HTR-8/SVneo (cell line): Measurements from ENCODE around the gene RAB36.

Experiments used
- DNase-seq: peaks from one replicate; pipeline ENCODE4 v3.0.0; 2011; ENCODE audit warnings: low spot score, mixed read lengths; ENCODE audit not compliant: insufficient read length
- FAIRE-seq: peaks from 2 replicates; lab custom pipeline; 2011; peaks lifted over from hg19 to GRCh38; lab: Jason Lieb, UNC

The RAB36 gene

DNA sequence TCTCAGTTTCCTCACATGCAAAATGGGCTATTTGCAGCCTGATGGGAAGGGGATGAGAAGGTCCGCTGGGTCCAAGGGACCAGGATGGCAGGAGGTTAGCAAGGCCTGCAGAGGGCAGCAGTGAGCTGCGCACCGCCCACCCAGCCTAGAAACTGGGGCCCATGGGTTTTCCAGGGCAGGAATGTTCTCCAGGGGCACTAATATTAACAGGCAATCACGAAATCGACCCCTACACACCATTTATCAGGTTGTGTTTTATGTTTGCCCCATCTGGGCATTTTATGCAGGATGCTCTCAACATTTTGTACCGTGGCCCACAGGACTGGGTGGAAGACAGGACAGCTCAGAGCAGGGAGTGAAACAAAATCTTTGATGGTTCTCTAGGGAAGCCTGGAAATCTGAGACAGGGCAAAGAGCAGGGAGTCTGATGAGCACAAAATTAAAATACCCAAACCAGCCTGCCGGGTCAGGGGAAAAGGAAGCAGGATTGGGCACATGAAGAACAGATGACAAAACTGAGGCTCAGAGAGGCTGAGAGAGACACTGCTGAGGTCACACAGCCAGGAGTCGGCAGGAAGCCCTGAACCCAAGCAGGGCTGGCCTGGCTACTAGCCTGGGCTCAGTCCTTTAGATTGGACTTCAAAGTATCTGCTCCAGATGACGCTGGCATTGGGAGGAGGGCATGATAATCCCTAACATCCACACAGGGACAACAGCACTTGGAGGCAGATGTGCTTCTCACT is 33.4 kb downstream of the RAB36 start:
- FAIRE-seq (no peak), DNase-seq (peak; percentile 59)

DNA sequence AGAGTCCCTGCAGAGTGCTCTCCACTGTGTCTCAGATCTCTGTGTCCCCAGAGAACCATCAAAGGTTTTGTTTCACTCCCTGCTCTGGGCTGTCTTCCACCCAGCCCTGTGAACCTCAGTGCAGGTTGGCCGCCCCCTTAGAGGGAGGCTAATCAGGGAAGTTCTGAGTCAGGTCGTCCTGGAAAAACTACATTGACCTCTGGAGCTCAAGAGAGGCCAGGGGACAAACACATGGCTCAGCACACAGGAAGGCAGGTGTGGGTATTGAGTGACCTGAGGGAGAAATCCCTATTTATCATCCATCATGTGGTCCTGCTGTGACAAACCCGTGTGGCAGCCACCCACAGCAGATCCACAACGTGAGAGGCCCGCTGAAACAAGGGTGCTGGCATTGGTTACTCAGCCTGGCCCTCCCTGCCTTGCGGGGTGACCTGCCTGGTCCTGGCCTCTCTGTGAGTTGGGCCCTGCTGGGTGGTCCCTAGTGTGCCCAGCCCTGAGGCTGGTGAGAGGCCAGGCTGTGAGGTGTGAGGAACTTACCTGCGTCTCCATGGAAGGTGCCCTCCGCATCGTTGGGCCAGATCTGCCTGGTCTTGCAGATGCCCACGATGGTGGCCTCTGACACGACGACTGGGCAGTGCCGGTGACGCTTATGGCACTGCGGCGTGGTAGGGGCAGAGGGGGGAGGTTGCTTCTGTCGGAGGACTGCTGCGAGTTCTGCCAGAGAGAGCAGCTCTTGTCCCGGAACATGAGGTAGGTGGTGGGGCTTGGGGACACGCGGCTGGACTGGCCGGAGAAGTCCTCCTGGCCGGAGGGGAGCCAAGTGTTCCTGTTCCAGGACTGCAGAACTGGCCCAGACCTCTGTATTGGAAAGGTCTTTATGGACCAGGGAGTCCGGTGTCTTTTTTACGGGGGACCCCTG is 34.4 kb downstream of the RAB36 start:
- DNase-seq: no peak

DNA sequence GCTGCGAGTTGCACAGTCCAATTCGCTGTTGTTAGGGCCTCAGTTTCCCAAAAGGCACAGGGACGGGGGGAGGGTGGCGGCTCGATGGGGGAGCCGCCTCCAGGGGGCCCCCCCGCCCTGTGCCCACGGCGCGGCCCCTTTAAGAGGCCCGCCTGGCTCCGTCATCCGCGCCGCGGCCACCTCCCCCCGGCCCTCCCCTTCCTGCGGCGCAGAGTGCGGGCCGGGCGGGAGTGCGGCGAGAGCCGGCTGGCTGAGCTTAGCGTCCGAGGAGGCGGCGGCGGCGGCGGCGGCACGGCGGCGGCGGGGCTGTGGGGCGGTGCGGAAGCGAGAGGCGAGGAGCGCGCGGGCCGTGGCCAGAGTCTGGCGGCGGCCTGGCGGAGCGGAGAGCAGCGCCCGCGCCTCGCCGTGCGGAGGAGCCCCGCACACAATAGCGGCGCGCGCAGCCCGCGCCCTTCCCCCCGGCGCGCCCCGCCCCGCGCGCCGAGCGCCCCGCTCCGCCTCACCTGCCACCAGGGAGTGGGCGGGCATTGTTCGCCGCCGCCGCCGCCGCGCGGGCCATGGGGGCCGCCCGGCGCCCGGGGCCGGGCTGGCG is 35.1 kb downstream of the RAB36 start, which contains the start of gene BCR:
TSS of gene BCR (plus strand) at position 209 of the 592 bp plus-strand sequence. CDS start 452 bp downstream, outside the sequence.
- DNase-seq (peak; percentile 31), FAIRE-seq (no peak)

More for the DNA sequence above, 34.4 kb downstream of the RAB36 start:
- FAIRE-seq: no peak

DNA sequence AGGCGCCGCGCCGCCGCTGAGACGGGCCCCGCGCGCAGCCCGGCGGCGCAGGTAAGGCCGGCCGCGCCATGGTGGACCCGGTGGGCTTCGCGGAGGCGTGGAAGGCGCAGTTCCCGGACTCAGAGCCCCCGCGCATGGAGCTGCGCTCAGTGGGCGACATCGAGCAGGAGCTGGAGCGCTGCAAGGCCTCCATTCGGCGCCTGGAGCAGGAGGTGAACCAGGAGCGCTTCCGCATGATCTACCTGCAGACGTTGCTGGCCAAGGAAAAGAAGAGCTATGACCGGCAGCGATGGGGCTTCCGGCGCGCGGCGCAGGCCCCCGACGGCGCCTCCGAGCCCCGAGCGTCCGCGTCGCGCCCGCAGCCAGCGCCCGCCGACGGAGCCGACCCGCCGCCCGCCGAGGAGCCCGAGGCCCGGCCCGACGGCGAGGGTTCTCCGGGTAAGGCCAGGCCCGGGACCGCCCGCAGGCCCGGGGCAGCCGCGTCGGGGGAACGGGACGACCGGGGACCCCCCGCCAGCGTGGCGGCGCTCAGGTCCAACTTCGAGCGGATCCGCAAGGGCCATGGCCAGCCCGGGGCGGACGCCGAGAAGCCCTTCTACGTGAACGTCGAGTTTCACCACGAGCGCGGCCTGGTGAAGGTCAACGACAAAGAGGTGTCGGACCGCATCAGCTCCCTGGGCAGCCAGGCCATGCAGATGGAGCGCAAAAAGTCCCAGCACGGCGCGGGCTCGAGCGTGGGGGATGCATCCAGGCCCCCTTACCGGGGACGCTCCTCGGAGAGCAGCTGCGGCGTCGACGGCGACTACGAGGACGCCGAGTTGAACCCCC is 35.8 kb downstream of the RAB36 start:
- FAIRE-seq (no peak), DNase-seq (no peak)

DNA sequence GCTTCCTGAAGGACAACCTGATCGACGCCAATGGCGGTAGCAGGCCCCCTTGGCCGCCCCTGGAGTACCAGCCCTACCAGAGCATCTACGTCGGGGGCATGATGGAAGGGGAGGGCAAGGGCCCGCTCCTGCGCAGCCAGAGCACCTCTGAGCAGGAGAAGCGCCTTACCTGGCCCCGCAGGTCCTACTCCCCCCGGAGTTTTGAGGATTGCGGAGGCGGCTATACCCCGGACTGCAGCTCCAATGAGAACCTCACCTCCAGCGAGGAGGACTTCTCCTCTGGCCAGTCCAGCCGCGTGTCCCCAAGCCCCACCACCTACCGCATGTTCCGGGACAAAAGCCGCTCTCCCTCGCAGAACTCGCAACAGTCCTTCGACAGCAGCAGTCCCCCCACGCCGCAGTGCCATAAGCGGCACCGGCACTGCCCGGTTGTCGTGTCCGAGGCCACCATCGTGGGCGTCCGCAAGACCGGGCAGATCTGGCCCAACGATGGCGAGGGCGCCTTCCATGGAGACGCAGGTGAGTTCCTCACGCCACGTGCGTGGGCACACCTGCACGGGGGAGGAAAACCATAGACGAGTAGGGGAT is 36.5 kb downstream of the RAB36 start:
- FAIRE-seq: no peak
- DNase-seq: no peak

DNA sequence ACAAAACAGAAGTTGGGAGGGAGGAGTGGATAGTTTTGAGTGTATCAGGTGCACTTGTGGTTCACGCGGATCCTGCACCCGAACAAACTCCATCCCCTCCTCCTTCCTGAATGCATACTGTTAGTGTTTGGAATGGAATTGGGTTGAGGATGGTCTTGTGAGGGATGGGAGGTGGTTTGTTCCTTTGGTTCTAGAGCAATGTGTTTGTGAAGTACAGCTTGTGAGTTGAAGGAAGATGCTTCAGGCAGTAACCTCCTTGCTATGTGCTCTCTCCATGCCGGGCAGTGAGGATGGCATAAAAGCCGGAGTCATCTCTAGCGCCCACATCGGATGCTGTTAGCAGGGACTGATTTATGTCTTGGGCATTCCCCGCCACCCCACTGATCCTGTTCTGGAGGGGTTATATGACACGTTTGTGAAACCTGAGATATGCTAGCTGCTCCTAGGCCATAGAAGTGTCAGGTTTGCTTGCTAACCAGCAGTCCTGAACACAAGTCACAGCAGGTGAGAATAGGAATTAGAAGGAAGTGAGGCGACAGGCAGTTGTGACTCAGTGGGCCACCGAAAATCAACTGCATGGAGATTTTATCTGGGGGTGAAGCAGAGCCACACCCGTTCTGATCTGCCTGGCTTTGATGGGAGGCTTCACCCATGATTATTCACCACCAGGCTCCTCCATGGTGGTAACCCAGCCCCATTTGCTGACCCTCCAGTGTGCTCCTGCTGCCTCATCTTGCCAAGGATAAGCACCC is 37.2 kb downstream of the RAB36 start:
- DNase-seq: peak; percentile 73
- no peak for FAIRE-seq

DNA sequence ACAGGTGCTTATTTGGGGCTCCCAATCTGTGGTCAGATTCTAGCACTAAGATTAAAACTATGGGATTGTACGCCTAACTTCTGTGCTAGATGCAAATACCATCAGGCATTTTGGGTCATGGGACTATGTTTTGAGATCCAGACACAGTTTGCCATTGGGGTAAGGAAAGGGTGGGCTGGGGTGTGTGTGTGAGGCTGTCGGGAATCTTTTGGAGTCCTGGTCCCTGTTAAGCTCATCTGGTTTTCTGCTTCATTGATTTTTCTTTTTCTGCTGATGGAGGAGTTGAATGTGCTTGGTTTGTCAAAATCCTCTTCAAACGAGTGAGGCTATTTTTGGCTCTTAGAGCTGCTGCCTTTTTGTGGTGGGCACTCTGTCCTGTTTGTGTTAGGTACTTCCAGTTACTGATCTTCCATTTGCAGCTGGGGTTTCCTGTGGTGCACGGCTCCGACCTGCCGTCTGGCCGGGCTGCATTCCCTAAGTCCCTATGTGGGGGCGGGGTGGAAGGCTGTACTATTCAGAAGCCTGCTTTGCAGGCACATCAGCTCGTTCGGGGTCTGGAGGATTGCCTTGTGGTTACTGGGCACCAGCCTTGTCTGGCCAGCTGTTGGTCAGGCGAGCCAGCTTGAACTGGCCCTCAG is 37.9 kb downstream of the RAB36 start:
- DNase-seq: no peak
- FAIRE-seq: no peak

DNA sequence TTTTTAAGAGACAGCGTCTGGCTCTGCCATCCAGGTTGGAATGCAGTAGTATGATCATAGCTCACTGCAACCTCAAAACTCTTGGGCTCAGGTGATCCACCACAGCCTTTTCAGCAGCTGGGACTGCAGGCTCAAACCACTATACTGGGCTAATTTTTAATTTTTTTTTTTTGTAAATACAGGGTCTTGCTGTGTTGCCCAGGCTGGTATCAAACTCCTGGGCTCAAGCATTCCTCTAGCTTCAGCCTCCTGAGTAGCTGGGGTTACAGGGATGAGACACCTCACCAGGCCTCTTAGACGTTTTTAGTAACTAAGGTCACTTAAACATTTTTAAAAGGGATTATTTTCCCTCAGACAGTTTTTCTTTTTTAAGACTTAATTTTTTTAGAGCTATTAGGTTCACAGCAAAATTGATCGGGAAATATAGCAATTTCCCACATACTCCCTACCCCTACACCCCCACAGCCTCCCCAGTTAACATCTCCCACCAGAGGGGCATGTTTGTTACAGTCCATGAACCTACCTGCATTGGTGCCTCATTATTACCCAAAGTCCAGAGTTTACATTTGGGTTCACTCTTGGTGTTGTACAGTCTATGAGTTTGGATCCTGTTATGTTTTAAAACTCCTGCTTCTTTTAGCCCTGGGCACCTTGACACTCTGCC is 39.0 kb downstream of the RAB36 start:
- FAIRE-seq: no peak
- DNase-seq: no peak

DNA sequence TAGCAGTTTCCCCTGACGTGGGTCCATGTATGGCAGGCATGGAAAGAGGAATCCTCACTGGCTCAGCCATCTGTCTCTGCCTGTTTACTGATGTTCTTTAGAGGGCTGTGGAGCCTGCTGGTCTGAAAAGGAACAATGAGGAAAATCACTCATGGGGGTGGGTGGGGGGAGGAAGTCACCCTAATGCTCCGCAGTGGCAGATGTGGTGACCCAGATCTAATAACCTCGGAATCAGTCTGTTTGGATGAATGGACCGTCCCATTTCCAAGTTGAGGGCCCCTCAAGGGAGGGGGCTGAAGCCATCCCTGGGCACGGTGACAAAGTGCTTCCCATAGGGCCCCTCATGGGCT is 39.5 kb downstream of the RAB36 start:
- no peak for DNase-seq
- no peak for FAIRE-seq

DNA sequence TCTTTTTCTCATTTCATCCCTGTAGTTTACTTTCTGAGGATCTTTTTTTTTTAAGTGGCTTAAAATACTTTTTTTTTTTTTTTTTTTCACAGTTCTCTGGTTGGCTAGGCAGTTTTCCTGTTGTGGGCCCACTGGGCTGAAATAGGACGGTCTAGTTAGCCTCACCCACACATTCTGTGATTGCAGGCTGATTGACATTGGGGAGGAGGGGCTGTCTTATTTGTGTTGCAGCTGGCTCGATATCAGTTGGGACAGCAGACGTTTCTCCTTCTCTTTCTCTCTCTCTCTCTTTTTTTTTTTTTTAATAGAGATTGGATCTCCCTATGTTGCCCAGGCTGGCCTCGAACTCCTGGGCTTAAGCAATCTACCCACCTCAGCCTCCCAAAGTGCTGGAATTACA is 41.9 kb downstream of the RAB36 start:
- no peak for DNase-seq
- FAIRE-seq: no peak

DNA sequence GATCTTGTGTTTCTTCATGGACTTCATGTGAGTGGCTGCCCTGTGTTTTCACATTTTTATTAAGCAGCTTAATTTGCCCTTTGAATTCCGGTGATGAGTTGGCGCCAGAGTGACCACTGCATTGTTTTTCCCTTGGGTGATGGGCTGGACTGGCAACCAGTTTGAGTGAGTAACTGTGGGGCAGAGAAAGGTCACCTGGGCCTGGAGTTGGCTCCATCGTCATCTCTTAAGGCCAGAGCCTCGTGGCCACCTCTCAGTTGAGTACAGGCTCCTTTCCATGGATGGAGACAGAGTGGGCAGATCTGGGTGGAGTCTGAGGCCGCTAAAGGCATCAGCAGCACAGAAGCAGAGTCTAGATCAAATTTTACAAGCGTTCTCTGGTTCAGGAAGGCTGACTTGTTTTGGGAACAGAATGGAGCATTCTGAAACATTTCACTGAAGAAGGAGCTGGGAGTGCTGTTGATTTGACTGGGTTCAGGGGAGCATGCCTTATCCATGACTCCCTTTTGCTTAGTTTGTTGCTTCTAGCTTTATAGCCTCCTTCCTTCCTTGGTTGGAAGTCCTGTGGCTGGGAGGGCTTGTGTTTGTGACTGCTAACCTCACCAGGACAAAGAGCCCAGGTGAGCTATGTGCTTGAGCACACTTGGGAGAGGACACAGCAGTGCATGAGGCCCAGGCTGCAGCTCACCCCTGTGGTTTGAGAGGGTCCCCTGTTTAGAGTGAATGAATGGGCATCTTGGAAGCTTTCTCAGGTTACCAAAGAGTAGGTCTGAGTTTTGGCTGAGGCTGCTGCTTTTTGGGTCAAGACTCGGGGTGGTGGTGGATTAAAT is 42.8 kb downstream of the RAB36 start:
- DNase-seq (no peak), FAIRE-seq (no peak)

DNA sequence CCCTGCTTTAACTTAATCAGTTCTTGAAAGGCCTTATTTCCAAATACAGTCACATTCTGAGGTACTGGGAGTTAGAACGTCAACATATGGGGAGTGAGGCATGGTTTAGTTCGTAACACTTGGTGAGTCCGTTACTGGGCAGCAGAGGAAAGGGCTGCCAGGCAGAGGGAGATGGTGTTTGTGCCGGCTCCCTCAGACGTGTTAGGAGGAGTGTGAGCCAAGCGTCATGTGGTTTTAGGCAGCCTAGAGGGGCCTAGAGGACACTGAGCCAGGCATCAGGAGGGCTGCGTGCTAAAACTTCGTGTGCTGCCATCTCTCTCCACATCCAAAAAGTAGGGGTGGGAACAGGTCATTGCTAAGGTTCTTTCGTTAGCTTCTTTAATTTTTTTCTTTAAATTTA is 45.2 kb downstream of the RAB36 start:
- DNase-seq (no peak), FAIRE-seq (no peak)

DNA sequence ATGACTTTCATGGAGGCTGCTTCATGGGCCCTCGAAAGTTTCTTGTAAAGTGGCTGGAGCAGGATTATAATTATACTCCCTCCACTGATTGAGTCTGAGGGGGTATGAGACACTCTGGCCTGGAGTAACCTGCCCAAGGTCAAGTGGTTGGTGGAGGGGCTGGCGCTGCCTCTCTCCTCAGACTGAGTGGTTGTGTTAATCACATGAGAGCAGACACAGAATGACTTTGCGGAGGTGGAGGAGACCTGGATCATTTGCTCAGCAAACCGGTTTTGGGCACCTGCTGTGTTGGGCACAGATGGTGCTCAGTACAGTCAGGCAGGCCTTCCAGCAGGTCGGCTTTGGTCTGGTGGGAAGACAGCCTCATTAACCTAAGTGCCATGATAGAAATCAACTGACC is 46.9 kb downstream of the RAB36 start:
- DNase-seq (no peak), FAIRE-seq (no peak)

DNA sequence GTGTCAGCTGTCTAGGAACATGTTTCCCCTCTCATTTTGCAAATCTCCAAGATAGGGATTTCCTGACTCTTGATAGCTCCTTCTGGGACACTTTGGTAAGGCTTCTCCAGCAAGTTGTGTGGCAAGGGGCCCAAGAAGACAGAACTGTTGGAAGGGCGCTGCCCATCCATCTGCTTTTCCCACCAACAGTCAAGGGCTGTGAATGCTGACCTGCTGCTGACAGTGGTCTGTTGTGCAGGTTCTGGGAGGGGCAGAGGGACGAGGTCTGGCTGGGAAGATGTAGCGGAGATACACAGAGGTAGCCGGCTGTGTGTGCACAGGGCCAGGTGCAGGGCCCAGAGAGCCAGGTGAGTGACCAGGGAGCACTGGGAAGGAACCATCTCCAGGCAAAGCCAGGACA is 47.3 kb downstream of the RAB36 start:
- no peak for DNase-seq
- FAIRE-seq: no peak

DNA sequence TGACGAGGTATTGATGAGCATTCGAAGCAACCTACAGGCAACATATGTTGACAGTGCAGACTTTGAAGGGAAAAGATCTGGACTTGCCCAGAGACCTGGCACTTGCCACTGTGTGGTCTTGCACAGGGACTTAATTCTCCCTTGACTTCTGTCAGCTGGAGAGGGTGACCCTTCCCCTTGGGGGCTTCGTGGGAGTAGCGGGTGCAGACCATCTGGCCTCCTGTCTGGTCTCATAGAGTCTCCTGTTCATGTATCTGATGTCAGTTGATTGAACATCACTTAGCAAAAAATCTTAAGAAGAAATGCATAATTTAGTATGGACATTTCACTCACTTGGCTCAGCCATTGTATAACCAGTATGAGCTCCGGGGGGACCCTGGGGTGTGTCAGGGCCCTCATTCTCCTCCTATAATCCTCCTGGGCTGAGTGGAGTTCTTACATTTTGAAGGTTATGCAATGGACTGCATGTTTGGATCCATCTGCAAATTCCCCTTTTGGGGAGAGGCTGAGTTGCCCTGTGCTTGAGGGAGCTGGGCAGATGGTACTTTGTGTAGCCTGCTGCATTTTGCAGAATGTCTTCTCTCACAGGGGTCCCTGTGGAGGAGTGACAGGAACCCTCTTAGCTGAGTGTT is 48.0 kb downstream of the RAB36 start:
- DNase-seq (no peak), FAIRE-seq (no peak)

DNA sequence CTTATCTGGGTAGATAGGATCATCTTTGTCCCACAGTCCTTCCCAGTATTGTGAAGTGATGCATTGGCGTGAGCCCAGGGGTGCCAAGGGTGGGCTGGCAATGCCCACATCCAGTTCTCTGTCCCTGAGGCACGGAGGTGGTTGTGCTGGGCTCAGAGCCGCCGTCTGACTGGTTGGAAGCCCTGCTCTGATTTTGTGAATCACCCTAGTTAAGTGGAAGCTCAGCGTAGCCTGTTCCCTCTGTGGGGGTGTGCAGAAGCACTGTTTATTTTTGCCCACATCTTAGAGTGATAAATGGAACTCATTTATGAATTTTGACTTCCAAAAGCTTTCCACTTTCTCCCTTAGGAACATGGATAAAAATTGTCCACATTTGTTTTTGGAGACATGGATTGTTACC is 48.6 kb downstream of the RAB36 start:
- DNase-seq: no peak
- no peak for FAIRE-seq

DNA sequence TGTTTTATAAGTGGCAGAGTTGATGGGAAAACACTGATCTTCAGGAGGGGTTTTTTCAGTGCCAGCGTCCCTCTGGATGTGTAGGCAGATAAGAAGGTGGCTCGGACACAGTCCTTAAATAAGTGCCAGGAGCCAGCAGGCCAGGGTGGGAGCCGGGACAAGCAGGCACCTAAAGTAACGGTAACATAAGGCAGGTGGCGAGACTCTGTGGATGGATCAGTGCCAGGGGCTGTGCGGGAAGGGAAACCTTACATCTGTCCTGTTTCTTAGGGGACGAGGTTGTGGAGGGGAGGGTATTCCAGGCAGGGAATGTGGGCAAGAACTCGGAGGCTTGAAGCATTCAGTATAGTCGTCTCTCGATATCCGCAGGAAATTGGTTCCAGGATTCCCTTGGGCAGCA is 50.9 kb downstream of the RAB36 start:
- DNase-seq: no peak
- no peak for FAIRE-seq
